Measurements from ENCODE around the gene TBATA.

TBATA gene

GRCh38 chr10:70805619-70806215, 20.5 kb upstream of the TBATA start:
- no peak for TF ChIP-seq SIN3A (IDR thresholded peaks at IDR 0.05; ENCODE audit: borderline replicate concordance, insufficient read depth, low read length)
- TF ChIP-seq POLR2AphosphoS5 (IDR thresholded peaks at IDR 0.05; ENCODE audit: low read depth, low read length): no peak
- TF ChIP-seq TAF1 (IDR thresholded peaks at IDR 0.05; ENCODE audit: borderline replicate concordance, insufficient read depth, low read length): no peak
- TF ChIP-seq, protein P1, sequence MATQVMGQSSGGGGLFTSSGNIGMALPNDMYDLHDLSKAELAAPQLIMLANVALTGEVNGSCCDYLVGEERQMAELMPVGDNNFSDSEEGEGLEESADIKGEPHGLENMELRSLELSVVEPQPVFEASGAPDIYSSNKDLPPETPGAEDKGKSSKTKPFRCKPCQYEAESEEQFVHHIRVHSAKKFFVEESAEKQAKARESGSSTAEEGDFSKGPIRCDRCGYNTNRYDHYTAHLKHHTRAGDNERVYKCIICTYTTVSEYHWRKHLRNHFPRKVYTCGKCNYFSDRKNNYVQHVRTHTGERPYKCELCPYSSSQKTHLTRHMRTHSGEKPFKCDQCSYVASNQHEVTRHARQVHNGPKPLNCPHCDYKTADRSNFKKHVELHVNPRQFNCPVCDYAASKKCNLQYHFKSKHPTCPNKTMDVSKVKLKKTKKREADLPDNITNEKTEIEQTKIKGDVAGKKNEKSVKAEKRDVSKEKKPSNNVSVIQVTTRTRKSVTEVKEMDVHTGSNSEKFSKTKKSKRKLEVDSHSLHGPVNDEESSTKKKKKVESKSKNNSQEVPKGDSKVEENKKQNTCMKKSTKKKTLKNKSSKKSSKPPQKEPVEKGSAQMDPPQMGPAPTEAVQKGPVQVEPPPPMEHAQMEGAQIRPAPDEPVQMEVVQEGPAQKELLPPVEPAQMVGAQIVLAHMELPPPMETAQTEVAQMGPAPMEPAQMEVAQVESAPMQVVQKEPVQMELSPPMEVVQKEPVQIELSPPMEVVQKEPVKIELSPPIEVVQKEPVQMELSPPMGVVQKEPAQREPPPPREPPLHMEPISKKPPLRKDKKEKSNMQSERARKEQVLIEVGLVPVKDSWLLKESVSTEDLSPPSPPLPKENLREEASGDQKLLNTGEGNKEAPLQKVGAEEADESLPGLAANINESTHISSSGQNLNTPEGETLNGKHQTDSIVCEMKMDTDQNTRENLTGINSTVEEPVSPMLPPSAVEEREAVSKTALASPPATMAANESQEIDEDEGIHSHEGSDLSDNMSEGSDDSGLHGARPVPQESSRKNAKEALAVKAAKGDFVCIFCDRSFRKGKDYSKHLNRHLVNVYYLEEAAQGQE (IDR thresholded peaks at IDR 0.05; ENCODE audit: insufficient read depth in 1 of 2, low read depth in 2 of 2, low read length in 2 of 2): no peak
- no peak for TF ChIP-seq FOXP2 (optimal IDR thresholded peaks at IDR 0.05; ENCODE audit: borderline replicate concordance, extremely low read depth, extremely low read length, insufficient read depth)

DNA sequence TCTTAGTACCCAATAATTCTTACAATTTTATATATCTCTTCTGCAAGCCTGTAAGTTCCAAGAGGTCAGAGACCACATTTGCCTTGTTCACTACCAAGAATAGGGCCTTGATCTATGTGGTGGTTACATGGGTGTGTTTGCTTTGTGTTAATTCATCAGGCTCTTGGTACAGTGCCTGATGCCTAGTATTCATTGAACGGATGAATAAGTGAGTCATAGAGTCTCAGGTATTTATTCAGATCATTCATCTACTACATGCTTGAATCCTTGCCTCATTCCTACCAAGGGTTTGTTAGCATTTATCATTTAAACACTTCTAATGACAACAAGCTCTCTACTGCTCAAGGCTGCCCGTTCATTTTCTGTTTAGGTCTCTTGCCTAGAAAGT, 19.2 kb upstream of the TBATA start:
- TF ChIP-seq POLR2AphosphoS5 (IDR thresholded peaks at IDR 0.05; ENCODE audit: low read depth, low read length): no peak
- no peak for TF ChIP-seq SIN3A (IDR thresholded peaks at IDR 0.05; ENCODE audit: borderline replicate concordance, insufficient read depth, low read length)
- no peak for TF ChIP-seq TAF1 (IDR thresholded peaks at IDR 0.05; ENCODE audit: borderline replicate concordance, insufficient read depth, low read length)

DNA sequence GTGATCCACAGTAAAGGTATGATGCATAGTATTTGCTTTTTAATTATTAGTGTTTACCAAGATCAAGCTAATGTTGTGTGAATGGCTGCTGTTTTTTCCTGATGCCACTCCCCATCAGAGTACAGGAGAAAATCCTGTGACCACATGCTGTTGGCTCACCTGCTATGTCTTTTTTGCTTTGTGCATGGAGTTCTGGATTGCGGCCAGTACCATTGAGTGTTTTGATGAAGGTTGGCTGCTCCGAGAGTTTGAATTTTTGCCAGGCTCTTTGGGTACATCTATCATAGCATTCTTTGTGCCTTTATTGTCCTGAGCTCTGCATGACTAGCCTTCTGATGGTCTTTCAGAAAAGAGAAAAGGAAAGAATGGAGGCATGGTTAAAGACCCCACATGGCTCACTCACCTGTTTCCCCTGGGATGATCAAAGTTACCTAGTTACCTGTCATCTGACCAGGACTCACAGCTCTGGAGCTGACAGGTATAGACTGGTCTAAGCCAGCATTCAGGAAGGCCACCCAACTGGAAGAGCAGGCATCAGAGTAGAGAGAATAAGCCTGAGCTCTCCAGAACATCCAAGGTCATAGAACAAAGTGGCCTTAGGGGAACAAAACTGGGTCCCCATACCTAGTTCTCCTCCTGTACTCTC, 18.7 kb upstream of the TBATA start:
- no peak for TF ChIP-seq FOXP2 (optimal IDR thresholded peaks at IDR 0.05; ENCODE audit: borderline replicate concordance, extremely low read depth, extremely low read length, insufficient read depth)
- TF ChIP-seq TAF1 (IDR thresholded peaks at IDR 0.05; ENCODE audit: borderline replicate concordance, insufficient read depth, low read length): no peak
- TF ChIP-seq POLR2AphosphoS5 (IDR thresholded peaks at IDR 0.05; ENCODE audit: low read depth, low read length): no peak
- TF ChIP-seq SIN3A (IDR thresholded peaks at IDR 0.05; ENCODE audit: borderline replicate concordance, insufficient read depth, low read length): no peak
- TF ChIP-seq, protein P1 (IDR thresholded peaks at IDR 0.05; ENCODE audit: insufficient read depth in 1 of 2, low read depth in 2 of 2, low read length in 2 of 2): no peak

- TF ChIP-seq POLR2AphosphoS5 (IDR thresholded peaks at IDR 0.05; ENCODE audit: low read depth, low read length) (no peak), SIN3A (IDR thresholded peaks at IDR 0.05; ENCODE audit: borderline replicate concordance, insufficient read depth, low read length) (no peak), FOXP2 (optimal IDR thresholded peaks at IDR 0.05; ENCODE audit: borderline replicate concordance, extremely low read depth, extremely low read length, insufficient read depth) (no peak), TAF1 (IDR thresholded peaks at IDR 0.05; ENCODE audit: borderline replicate concordance, insufficient read depth, low read length) (no peak)
- TF ChIP-seq, protein P1 (IDR thresholded peaks at IDR 0.05; ENCODE audit: insufficient read depth in 1 of 2, low read depth in 2 of 2, low read length in 2 of 2): no peak
Observed at GRCh38 chr10:70801854-70802253, 16.7 kb upstream of the TBATA start.

DNA sequence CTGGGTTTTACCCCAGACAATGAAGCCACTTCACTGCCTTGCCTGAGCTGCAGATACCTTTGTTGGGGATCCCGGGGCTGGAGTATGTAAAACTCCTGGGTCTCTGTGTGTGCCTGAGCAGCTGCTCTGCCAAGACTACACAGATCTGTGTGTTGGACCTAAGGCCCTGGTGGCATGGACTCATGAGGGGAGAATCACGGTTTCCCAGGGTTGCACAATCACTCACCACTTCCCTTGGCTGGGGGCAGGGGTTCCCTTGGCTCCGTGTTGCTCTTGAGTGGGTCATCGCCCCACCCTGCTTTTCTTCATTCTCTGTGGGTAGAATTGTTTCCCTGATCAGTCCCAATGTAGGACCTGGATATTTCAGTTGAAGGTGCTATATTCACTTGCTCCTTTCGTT, 13.9 kb upstream of the TBATA start:
- TF ChIP-seq SIN3A (IDR thresholded peaks at IDR 0.05; ENCODE audit: borderline replicate concordance, insufficient read depth, low read length) (no peak), TAF1 (IDR thresholded peaks at IDR 0.05; ENCODE audit: borderline replicate concordance, insufficient read depth, low read length) (no peak), FOXP2 (optimal IDR thresholded peaks at IDR 0.05; ENCODE audit: borderline replicate concordance, extremely low read depth, extremely low read length, insufficient read depth) (no peak), POLR2AphosphoS5 (IDR thresholded peaks at IDR 0.05; ENCODE audit: low read depth, low read length) (no peak)
- TF ChIP-seq, protein P1 (IDR thresholded peaks at IDR 0.05; ENCODE audit: insufficient read depth in 1 of 2, low read depth in 2 of 2, low read length in 2 of 2): no peak

Data from PFSK-1 (cell line).